SK-N-MC (cell line): Measurements from ENCODE around the gene SERBP1.

Experiments used
- EZH2 ChIP-seq: fragments of 200-600 bp; sonication (generic); IDR thresholded peaks from one replicate; pipeline ENCODE4 v1.6.1; 2017; ENCODE audit warnings: antibody characterized with exemption
- POLR2AphosphoS5 ChIP-seq: IDR thresholded peaks from 2 replicates; pipeline ENCODE4 v1.6.1; 2012; ENCODE audit warnings: mild to moderate bottlenecking, low read depth, low read length, borderline replicate concordance

- TF ChIP-seq EZH2 (no peak), POLR2AphosphoS5 (no peak; the same call in 1 of the 2 replicates)
Observed at GRCh38 chr1:67394548-67394947, 35.7 kb downstream of the SERBP1 start.
